ENCODE data around the gene MINDY4.
"Not testable (repeated sequence)": the region's sequence is repeated elsewhere in the genome, so short reads cannot be mapped to it uniquely, and the experiment has no call there.

Gene MINDY4

GRCh38 chr7:30805931-30806330, 34.7 kb downstream of the MINDY4 start:
- no peak for TF ChIP-seq SPI1 (IDR thresholded peaks at IDR 0.05; ENCODE audit: low read depth, low read length)
- no peak for TF ChIP-seq PAX5 (IDR thresholded peaks at IDR 0.05; ENCODE audit: insufficient read depth, low read length, severe bottlenecking)
- no peak for TF ChIP-seq POU2F2 (IDR thresholded peaks at IDR 0.05; ENCODE audit: low read depth, low read length)
- no peak for TF ChIP-seq POLR2AphosphoS5 (IDR thresholded peaks at IDR 0.05; ENCODE audit: low read depth, low read length)
- TF ChIP-seq TAF1 (IDR thresholded peaks at IDR 0.05; ENCODE audit: low read depth, low read length), result no peak
- TF ChIP-seq POLR2A (IDR thresholded peaks at IDR 0.05; ENCODE audit: low read depth, low read length), result no peak
- DNase-seq (ENCODE audit: insufficient read length, low spot score) (no peak), FAIRE-seq (no peak)

GRCh38 chr7:30807477-30807876, 36.3 kb downstream of the MINDY4 start:
- DNase-seq (ENCODE audit: insufficient read length, low spot score); FAIRE-seq: not testable (repeated sequence)

GRCh38 chr7:30807941-30808340, 36.7 kb downstream of the MINDY4 start:
- FAIRE-seq; DNase-seq (ENCODE audit: insufficient read length, low spot score): not testable (repeated sequence)

- DNase-seq (ENCODE audit: insufficient read length, low spot score) (no peak), FAIRE-seq (no peak)
- TF ChIP-seq PAX5 (IDR thresholded peaks at IDR 0.05; ENCODE audit: insufficient read depth, low read length, severe bottlenecking), result no peak
- no peak for TF ChIP-seq POU2F2 (IDR thresholded peaks at IDR 0.05; ENCODE audit: low read depth, low read length)
- no peak for TF ChIP-seq POLR2A (IDR thresholded peaks at IDR 0.05; ENCODE audit: low read depth, low read length)
- no peak for TF ChIP-seq SPI1 (IDR thresholded peaks at IDR 0.05; ENCODE audit: low read depth, low read length)
- no peak for TF ChIP-seq TAF1 (IDR thresholded peaks at IDR 0.05; ENCODE audit: low read depth, low read length)
- TF ChIP-seq POLR2AphosphoS5 (IDR thresholded peaks at IDR 0.05; ENCODE audit: low read depth, low read length), result no peak
Observed at GRCh38 chr7:30810986-30811385, 39.8 kb downstream of the MINDY4 start.

- DNase-seq (ENCODE audit: insufficient read length, low spot score), result no peak
- no peak for FAIRE-seq
- no peak for TF ChIP-seq POLR2AphosphoS5 (IDR thresholded peaks at IDR 0.05; ENCODE audit: low read depth, low read length)
- no peak for TF ChIP-seq PAX5 (IDR thresholded peaks at IDR 0.05; ENCODE audit: insufficient read depth, low read length, severe bottlenecking)
- TF ChIP-seq TAF1 (IDR thresholded peaks at IDR 0.05; ENCODE audit: low read depth, low read length), result no peak
- no peak for TF ChIP-seq POU2F2 (IDR thresholded peaks at IDR 0.05; ENCODE audit: low read depth, low read length)
- no peak for TF ChIP-seq SPI1 (IDR thresholded peaks at IDR 0.05; ENCODE audit: low read depth, low read length)
- TF ChIP-seq POLR2A (IDR thresholded peaks at IDR 0.05; ENCODE audit: low read depth, low read length), result no peak
Observed at GRCh38 chr7:30812676-30813075, 41.5 kb downstream of the MINDY4 start.

GRCh38 chr7:30813466-30813865, 42.2 kb downstream of the MINDY4 start:
- no peak for TF ChIP-seq SPI1 (IDR thresholded peaks at IDR 0.05; ENCODE audit: low read depth, low read length)
- no peak for TF ChIP-seq POLR2A (IDR thresholded peaks at IDR 0.05; ENCODE audit: low read depth, low read length)
- TF ChIP-seq POU2F2 (IDR thresholded peaks at IDR 0.05; ENCODE audit: low read depth, low read length), result no peak
- TF ChIP-seq POLR2AphosphoS5 (IDR thresholded peaks at IDR 0.05; ENCODE audit: low read depth, low read length), result no peak
- no peak for TF ChIP-seq PAX5 (IDR thresholded peaks at IDR 0.05; ENCODE audit: insufficient read depth, low read length, severe bottlenecking)
- TF ChIP-seq TAF1 (IDR thresholded peaks at IDR 0.05; ENCODE audit: low read depth, low read length), result no peak
- DNase-seq (ENCODE audit: insufficient read length, low spot score), result no peak
- FAIRE-seq, result no peak

GRCh38 chr7:30814700-30815387, 43.6 kb downstream of the MINDY4 start:
- FAIRE-seq (no peak), DNase-seq (ENCODE audit: insufficient read length, low spot score) (no peak)
- TF ChIP-seq POLR2AphosphoS5 (IDR thresholded peaks at IDR 0.05; ENCODE audit: low read depth, low read length), result no peak
- TF ChIP-seq POLR2A (IDR thresholded peaks at IDR 0.05; ENCODE audit: low read depth, low read length), result no peak
- no peak for TF ChIP-seq SPI1 (IDR thresholded peaks at IDR 0.05; ENCODE audit: low read depth, low read length)
- no peak for TF ChIP-seq POU2F2 (IDR thresholded peaks at IDR 0.05; ENCODE audit: low read depth, low read length)
- TF ChIP-seq PAX5 (IDR thresholded peaks at IDR 0.05; ENCODE audit: insufficient read depth, low read length, severe bottlenecking), result no peak
- TF ChIP-seq TAF1 (IDR thresholded peaks at IDR 0.05; ENCODE audit: low read depth, low read length), result no peak

- FAIRE-seq (no peak), DNase-seq (ENCODE audit: insufficient read length, low spot score) (no peak)
- TF ChIP-seq SPI1 (IDR thresholded peaks at IDR 0.05; ENCODE audit: low read depth, low read length) (no peak), POU2F2 (IDR thresholded peaks at IDR 0.05; ENCODE audit: low read depth, low read length) (no peak), PAX5 (IDR thresholded peaks at IDR 0.05; ENCODE audit: insufficient read depth, low read length, severe bottlenecking) (no peak), POLR2A (IDR thresholded peaks at IDR 0.05; ENCODE audit: low read depth, low read length) (no peak), TAF1 (IDR thresholded peaks at IDR 0.05; ENCODE audit: low read depth, low read length) (no peak), POLR2AphosphoS5 (IDR thresholded peaks at IDR 0.05; ENCODE audit: low read depth, low read length) (no peak)
Observed at GRCh38 chr7:30815388-30815854, 44.2 kb downstream of the MINDY4 start.

- FAIRE-seq (no peak), DNase-seq (ENCODE audit: insufficient read length, low spot score) (no peak)
Observed at GRCh38 chr7:30815951-30816644, 44.9 kb downstream of the MINDY4 start.

More at GRCh38 chr7:30815951-30816644, 44.9 kb downstream of the MINDY4 start:
- TF ChIP-seq POLR2AphosphoS5 (IDR thresholded peaks at IDR 0.05; ENCODE audit: low read depth, low read length), result no peak
- no peak for TF ChIP-seq SPI1 (IDR thresholded peaks at IDR 0.05; ENCODE audit: low read depth, low read length)
- no peak for TF ChIP-seq TAF1 (IDR thresholded peaks at IDR 0.05; ENCODE audit: low read depth, low read length)
- no peak for TF ChIP-seq POU2F2 (IDR thresholded peaks at IDR 0.05; ENCODE audit: low read depth, low read length)
- TF ChIP-seq POLR2A (IDR thresholded peaks at IDR 0.05; ENCODE audit: low read depth, low read length), result no peak
- TF ChIP-seq PAX5 (IDR thresholded peaks at IDR 0.05; ENCODE audit: insufficient read depth, low read length, severe bottlenecking), result no peak

Data from GM12891 (cell line).